Stimulated activated CD4-positive, alpha-beta T cell treated with anti-CD3 and anti-CD28 coated beads, Interleukin-1b, Interleukin-23, amount 100 ng/mL, for 48 hours (primary cell): ENCODE measurements around the gene PES1.
A peak's percentile ranks its signal among the peaks of the same experiment; 100 is the strongest.
"Not testable (repeated sequence)": the region's sequence is repeated elsewhere in the genome, so short reads cannot be mapped to it uniquely, and the experiment has no call there.

Source experiments
- DNase-seq: peaks from one replicate; pipeline ENCODE4 v3.0.0-alpha.2; 2020

Gene PES1

GRCh38 chr22:30591588-30592359 is at the start of gene PES1:
Gene PES1 (minus strand): TSS chr22:30591910. CDS start chr22:30591833, 77 bp downstream.
- peak; percentile 95 for DNase-seq

DNA sequence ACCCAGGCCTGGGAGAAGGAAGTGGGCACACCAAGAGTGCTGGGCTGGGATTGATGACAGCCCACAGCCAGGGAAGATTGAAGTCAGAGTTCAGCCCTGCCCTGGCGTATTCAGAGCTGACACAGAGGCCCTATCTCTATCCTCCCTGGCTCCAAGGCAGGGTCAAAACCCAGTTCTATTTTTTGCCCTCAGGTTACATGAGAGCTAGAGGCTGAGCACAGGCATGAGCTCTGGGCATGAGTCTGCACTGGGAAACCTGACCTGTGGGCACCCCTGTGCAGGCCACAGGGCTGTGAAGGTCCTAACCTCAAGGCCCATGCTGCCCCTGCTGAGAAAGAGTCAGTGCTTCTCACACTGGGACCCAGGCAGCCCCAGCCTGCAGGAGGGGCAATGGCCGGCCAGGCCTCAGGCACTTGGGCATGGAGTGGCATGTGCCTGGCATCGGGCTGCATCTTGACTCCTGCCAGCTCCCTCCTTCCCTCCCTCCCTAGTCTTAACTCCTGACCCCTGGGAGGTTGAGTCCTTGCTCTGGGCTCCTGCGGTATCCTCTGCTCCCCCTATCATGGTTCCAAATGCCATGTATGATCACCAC is 49.2 kb upstream of the PES1 start:
- no peak for DNase-seq

GRCh38 chr22:30640361-30640760 is 48.7 kb upstream of the PES1 start:
- no peak for DNase-seq

DNA sequence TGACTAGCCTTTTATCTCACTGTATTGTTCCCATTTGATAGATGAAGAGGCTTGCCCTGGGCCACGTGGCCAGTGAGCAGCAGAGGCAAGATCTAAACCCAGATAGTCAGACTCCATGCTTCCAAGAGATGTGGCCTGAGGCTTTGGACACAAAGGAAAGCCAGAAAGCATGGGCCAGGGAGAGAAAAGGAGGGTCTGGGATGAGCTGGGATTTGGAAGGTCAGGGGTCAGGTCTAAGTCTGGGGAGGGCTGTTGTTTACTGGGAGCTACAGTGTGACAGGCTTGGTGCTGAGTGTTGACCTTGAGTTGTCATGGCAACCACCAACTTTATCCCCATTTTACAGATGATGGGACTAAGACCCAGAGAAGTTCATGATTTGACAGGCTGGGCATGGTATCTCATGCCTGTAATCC is 46.0 kb upstream of the PES1 start:
- DNase-seq, result no peak

- DNase-seq, result peak; percentile 15
These were observed 44.7 kb upstream of the PES1 start for GRCh38 chr22:30636226-30637077.

- peak; percentile 94 for DNase-seq
These were observed 43.8 kb upstream of the PES1 start, which contains the start of gene SLC35E4 for GRCh38 chr22:30635273-30636225. Gene SLC35E4 (plus strand): TSS chr22:30635781. CDS start chr22:30636451, 670 bp downstream.

DNA sequence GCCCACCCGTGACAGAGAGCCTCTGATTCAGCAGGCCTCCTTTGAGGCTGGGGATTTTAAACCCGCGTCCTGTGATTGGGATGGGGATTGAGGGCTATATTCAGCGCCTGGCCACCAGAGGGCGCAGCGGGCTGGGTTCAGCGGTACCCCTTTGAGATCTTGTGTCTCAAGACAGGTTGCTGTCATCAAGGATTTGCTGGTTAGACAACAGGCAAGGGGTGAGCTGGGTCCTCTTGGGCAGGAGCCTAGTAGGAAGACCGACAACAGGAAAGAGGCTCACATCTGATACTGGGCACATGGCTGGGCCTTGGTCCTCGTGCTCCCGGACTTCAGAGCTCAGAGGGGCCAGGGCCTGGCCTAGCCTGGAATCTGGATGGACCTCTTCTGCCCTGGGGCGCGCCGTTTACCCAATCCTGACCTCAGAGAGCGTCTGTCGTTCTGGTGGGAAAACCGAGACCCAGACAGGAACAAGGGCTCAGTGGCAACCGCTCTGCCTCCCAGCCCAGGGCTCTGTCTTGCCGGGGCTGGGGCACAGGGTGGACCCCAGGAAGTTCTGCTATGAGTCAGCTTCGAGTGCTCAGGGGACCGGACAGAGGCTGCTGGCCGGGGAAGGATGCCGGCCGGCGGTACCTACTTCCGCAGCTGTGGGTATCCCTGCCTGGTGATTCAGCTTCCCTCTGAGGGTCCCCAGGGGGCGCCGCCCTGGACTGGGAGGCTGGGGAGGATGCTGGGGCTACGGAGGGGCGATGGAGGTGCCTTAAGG is 42.9 kb upstream of the PES1 start:
- peak; percentile 91 for DNase-seq

DNA sequence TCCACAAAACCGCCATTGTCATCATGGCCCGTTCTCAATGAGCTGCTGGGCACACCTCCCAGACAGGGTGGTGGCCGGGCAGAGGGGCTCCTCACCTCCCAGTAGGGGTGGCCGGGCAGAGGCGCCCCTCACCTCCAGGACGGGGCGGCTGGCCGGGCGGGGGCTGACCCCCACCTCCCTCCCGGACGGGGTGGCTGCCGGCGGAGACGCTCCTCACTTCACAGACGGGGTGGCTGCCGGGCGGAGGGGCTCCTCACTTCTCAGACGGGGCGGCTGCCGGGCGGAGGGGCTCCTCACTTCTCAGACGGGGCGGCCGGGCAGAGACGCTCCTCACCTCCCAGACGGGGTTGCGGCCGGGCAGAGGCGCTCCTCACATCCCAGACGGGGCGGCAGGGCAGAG is 39.8 kb upstream of the PES1 start:
- not testable (repeated sequence) for DNase-seq

- no peak for DNase-seq
These were observed 36.8 kb upstream of the PES1 start for GRCh38 chr22:30628491-30628890.

GRCh38 chr22:30627471-30627870 is 35.8 kb upstream of the PES1 start:
- no peak for DNase-seq

GRCh38 chr22:30626413-30626812 is 34.7 kb upstream of the PES1 start:
- DNase-seq, result no peak

- DNase-seq, result not testable (repeated sequence)
These were observed 28.2 kb upstream of the PES1 start for GRCh38 chr22:30619909-30620308.

GRCh38 chr22:30617819-30618218 is 26.1 kb upstream of the PES1 start:
- no peak for DNase-seq

GRCh38 chr22:30615543-30615954 is 23.8 kb upstream of the PES1 start:
- no peak for DNase-seq

GRCh38 chr22:30614879-30615278 is 23.2 kb upstream of the PES1 start:
- no peak for DNase-seq

DNA sequence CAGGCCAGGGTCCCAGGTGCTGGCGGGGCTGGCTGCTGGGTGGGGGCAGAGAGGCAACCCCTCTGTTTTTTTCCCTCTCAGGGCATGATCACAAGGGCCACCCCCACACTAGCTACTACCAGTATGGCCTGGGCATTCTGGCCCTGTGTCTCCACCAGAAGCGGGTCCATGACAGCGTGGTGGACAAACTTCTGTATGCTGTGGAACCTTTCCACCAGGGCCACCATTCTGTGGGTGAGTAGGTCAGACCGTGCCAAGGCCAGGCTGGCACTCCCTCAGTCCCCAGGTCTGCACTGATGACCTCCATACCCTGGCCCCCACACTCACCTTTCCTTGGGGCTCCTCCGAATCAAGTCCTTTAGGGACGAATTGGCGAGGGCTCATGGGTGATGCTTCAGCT is 22.6 kb upstream of the PES1 start:
- DNase-seq, result no peak

- no peak for DNase-seq
These were observed 21.1 kb upstream of the PES1 start for GRCh38 chr22:30612789-30613188.

- no peak for DNase-seq
These were observed 19.5 kb upstream of the PES1 start for GRCh38 chr22:30611197-30611596.

DNA sequence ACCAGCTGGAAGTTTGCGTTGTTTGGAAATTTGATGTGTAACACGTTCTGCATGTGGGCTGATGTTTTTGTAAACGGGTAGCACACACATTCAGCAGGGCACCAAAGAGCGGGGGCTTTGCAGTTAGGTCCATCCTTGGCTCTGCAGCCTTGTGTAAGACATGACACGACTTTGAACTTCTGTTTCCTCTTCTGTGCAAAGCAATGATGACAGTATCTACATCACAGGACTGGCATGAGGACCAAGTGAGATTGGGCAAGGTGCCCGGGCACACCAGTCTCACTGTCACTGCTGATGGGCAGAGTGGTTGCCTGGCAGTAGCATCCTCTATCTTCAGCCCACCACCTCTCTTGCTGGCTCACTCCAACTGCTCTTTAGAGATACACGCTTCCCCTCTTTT is 18.6 kb upstream of the PES1 start:
- no peak for DNase-seq

- peak; percentile 42 for DNase-seq
These were observed 17.8 kb upstream of the PES1 start for GRCh38 chr22:30609260-30610185.
